ENCODE results near the gene PPP1R14B. TPM values are rescaled to one million over a fixed set of nuclear protein-coding genes. Genes with fewer than 3 reads are reported as not detected.

PPP1R14B gene
- polyA plus RNA-seq, 3 donors: 11.7 to 40.7 (median 34.2) TPM

DNA sequence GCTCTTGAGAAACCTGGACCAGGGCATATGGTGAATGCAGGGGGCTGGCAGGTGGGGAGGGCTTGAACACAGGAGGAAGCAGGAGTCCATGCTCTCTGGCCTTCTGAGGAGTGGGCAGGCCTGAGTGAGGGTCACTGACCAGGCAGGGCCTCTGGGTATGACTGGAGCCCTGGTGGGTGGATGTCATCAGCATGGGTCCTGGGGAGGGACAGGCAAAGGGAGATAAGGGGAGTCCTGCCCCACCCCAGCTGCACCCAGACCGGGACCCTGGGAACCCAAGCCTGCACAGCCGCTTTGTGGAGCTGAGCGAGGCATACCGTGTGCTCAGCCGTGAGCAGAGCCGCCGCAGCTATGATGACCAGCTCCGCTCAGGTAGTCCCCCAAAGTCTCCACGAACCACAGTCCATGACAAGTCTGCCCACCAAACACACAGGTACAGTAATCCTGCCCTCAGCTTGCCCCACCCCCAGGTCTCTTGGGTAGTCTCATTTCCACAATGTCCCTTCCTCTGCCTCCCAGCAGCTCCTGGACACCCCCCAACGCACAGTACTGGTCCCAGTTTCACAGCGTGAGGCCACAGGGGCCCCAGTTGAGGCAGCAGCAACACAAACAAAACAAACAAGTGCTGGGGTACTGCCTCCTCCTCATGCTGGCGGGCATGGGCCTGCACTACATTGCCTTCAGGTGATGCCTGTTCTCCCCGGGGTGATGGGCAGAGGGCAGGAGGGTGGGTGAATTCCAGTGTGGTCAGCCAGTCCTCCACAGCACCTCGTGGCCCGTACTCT is 14.4 kb downstream of the PPP1R14B start:
- Histone ChIP-seq H4K20me1 (ENCODE audit: insufficient read depth, low read length) (no peaks in the 10 kb centered on the region), H3K36me3 (replicated peaks in 1 of 2; ENCODE audit: control insufficient read depth in 1 of 2, insufficient read depth in 2 of 2, low read length in 2 of 2) (no peaks in the 10 kb centered on the region), H3K27ac (ENCODE audit: low read depth in 1 of 2, low read length in 2 of 2) (no peak overlapping the region), H3K27me3 (ENCODE audit: control insufficient read depth in 2 of 2, insufficient read depth in 2 of 2, low read length in 2 of 2) (peaks cover 0 to 7% of the 10 kb centered on the region in 2 donors), H2AFZ (ENCODE audit: insufficient read depth, low read depth, low read length, poor library complexity, severe bottlenecking) (no peak overlapping the region), H3K9ac (ENCODE audit: insufficient read depth, low read length, poor library complexity, severe bottlenecking) (no peak overlapping the region), H3K4me1 (ENCODE audit: control insufficient read depth in 1 of 2, insufficient read depth in 2 of 2, low read length in 2 of 2) (peaks cover 41 to 62% of the 10 kb centered on the region in 2 donors), H3K9me3 (replicated peaks in 1 of 2; ENCODE audit: control insufficient read depth in 1 of 2, insufficient read depth in 1 of 2, low read length in 2 of 2) (no peaks in the 10 kb centered on the region), H3K4me3 (replicated peaks in 1 of 3; ENCODE audit: low read depth in 2 of 3, low read length in 3 of 3) (peak overlapping the region in 1 of 3 experiments; percentile 82), H3K79me2 (ENCODE audit: insufficient read depth, low read length) (peaks cover 17% of the 10 kb centered on the region), H3K4me2 (replicated peaks; ENCODE audit: extremely low read depth, low read length, poor library complexity, severe bottlenecking) (no peak overlapping the region)
- Mint-ChIP-seq H3K4me1 (peaks cover 47% of the 10 kb centered on the region), H3K4me3 (no peak overlapping the region), H3K9me3 (peaks cover 0 to 8% (median 2%) of the 10 kb centered on the region in 7 donors), H3K27ac (peak overlapping the region in 1 of 7 donors; percentile 64), H3K36me3 (peaks cover 11 to 32% of the 10 kb centered on the region in 2 donors), H3K27me3 (ENCODE audit: low read depth in 3 of 3) (peaks cover 11 to 21% (median 17%) of the 10 kb centered on the region in 3 donors)
- TF ChIP-seq, protein P1, sequence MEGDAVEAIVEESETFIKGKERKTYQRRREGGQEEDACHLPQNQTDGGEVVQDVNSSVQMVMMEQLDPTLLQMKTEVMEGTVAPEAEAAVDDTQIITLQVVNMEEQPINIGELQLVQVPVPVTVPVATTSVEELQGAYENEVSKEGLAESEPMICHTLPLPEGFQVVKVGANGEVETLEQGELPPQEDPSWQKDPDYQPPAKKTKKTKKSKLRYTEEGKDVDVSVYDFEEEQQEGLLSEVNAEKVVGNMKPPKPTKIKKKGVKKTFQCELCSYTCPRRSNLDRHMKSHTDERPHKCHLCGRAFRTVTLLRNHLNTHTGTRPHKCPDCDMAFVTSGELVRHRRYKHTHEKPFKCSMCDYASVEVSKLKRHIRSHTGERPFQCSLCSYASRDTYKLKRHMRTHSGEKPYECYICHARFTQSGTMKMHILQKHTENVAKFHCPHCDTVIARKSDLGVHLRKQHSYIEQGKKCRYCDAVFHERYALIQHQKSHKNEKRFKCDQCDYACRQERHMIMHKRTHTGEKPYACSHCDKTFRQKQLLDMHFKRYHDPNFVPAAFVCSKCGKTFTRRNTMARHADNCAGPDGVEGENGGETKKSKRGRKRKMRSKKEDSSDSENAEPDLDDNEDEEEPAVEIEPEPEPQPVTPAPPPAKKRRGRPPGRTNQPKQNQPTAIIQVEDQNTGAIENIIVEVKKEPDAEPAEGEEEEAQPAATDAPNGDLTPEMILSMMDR (IDR thresholded peaks at IDR 0.05): no peak
- 91% methylated on average over 15 of the region's 15 CpGs for WGBS (ENCODE audit: insufficient coverage)
- DNase-seq: no peak
- intact Hi-C loops (cut with micrococcal nuclease): no loop called here

- peaks cover 48 to 68% of the 10 kb centered on the region in 2 donors for H3K4me1 ChIP-seq (ENCODE audit: control insufficient read depth in 1 of 2, insufficient read depth in 2 of 2, low read length in 2 of 2)
- no peak for DNase-seq
- H3K79me2 ChIP-seq (ENCODE audit: insufficient read depth, low read length): peaks cover 25% of the 10 kb centered on the region
- H3K36me3 ChIP-seq (replicated peaks in 1 of 2; ENCODE audit: control insufficient read depth in 1 of 2, insufficient read depth in 2 of 2, low read length in 2 of 2): no peaks in the 10 kb centered on the region
- Mint-ChIP-seq H3K27me3 (ENCODE audit: low read depth in 3 of 3) (peaks cover 11 to 21% (median 17%) of the 10 kb centered on the region in 3 donors), H3K9me3 (peaks cover 0 to 8% (median 2%) of the 10 kb centered on the region in 7 donors), H3K4me1 (peaks cover 53% of the 10 kb centered on the region), H3K27ac (peak overlapping the region in 4 of 7 donors; percentile 35 to 95 (median 57)), H3K4me3 (peak overlapping the region; percentile 87 to 92), H3K36me3 (peaks cover 6 to 28% of the 10 kb centered on the region in 2 donors)
- no peaks in the 10 kb centered on the region for H3K9me3 ChIP-seq (replicated peaks in 1 of 2; ENCODE audit: control insufficient read depth in 1 of 2, insufficient read depth in 1 of 2, low read length in 2 of 2)
- no peak overlapping the region for H2AFZ ChIP-seq (ENCODE audit: insufficient read depth, low read depth, low read length, poor library complexity, severe bottlenecking)
- TF ChIP-seq, protein P1 (IDR thresholded peaks at IDR 0.05): no peak
- no peaks in the 10 kb centered on the region for H4K20me1 ChIP-seq (ENCODE audit: insufficient read depth, low read length)
- intact Hi-C loops (cut with micrococcal nuclease): no loop called here
- peaks cover 0 to 7% of the 10 kb centered on the region in 2 donors for H3K27me3 ChIP-seq (ENCODE audit: control insufficient read depth in 2 of 2, insufficient read depth in 2 of 2, low read length in 2 of 2)
- no peak overlapping the region for H3K9ac ChIP-seq (ENCODE audit: insufficient read depth, low read length, poor library complexity, severe bottlenecking)
- peak overlapping the region; percentile 98 for H3K4me2 ChIP-seq (replicated peaks; ENCODE audit: extremely low read depth, low read length, poor library complexity, severe bottlenecking)
- H3K4me3 ChIP-seq (replicated peaks in 1 of 3; ENCODE audit: low read depth in 2 of 3, low read length in 3 of 3): peak overlapping the region in 1 of 3 experiments; percentile 82
- 78% methylated on average over 4 of the region's 7 CpGs for WGBS (ENCODE audit: insufficient coverage)
- H3K27ac ChIP-seq (ENCODE audit: low read depth in 1 of 2, low read length in 2 of 2): no peak overlapping the region
Observed at GRCh38 chr11:64231546-64231945, 15.2 kb downstream of the PPP1R14B start.
